Measurements from ENCODE around the gene TMCC2. TPM values are rescaled to one million over a fixed set of nuclear protein-coding genes. Genes with fewer than 3 reads are reported as not detected.

Gene TMCC2
- total RNA-seq, 3 donors from 2014 or later (not counting 1 experiment from before 2014, with no cell fraction given), result 0.93 to 1.5 (median 1.1) TPM

DNA sequence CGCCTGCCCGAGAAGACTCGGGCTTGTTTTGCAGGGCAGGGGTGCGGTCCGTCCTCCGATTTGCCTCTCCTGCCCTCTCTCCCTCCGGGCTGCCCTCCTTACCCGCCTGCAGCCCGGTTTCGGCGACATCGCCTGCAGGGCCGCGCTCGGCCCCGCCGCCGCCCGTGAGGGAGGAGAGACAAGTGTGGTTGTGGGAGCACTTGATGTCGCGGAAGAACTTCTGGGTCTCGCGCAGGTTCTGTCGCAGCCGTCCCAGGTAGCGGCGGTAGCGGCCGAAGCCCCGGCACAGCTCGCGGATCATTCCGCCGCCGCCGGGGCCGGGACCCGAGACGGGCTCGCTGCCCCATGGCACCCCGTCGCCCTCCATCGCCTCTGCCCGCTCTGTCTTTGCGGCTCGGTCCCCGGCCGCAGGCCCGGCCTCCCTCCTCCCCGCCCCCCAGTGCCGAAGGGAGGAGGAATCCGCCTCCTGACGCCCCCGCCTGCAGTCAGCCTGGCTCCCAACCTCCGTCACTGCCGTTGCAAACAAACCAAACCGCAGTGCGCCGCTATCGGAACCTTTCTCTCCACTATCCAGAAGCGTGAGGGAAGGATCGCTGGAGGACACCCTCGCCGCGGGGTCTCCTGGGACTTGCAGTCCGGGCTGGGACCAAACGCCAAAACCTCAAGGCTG is 16.4 kb upstream of the TMCC2 start, which contains the start of gene DSTYK:
Gene DSTYK (minus strand): TSS at position 534 of the 670 bp plus-strand sequence. CDS start 167 bp downstream, at position 367.
- Histone ChIP-seq H3K27ac (ENCODE audit: low read length) (peak within 1 kb of the TSS; percentile 76), H3K9me3 (ENCODE audit: control insufficient read depth, insufficient read depth, low read length) (no peaks in the 10 kb centered on the region), H3K36me3 (ENCODE audit: control insufficient read depth, insufficient read depth, low read length) (no peaks in the 10 kb centered on the region), H3K4me3 (ENCODE audit: low read length) (peak within 1 kb of the TSS; percentile 99), H3K4me1 (ENCODE audit: control insufficient read depth, insufficient read depth, low read length) (peaks cover 12% of the 10 kb centered on the region), H3K27me3 (ENCODE audit: control insufficient read depth, insufficient read depth, low read length) (no peaks in the 10 kb centered on the region)
- Mint-ChIP-seq H3K9me3 (no peaks in the 10 kb centered on the region), H3K4me1 (peaks cover 24 to 35% of the 10 kb centered on the region in 2 donors), H3K4me3 (peak within 1 kb of the TSS; percentile 97), H3K27ac (peak within 1 kb of the TSS; percentile 88 to 97), H3K36me3 (no peaks in the 10 kb centered on the region), H3K27me3 (ENCODE audit: low read depth in 2 of 2) (no peaks in the 10 kb centered on the region)
- ATAC-seq (peak; percentile 87 to 95 (median 90)), DNase-seq (peak; percentile 78 to 95)
- intact Hi-C loops (cut with micrococcal nuclease), result loop anchor here (1.0 to 2.0 kb wide), 3 partner anchors 15 to 101 kb away; partner anchors contain the start of gene TMCC2
- under 1% methylated on average over 65 of the region's 67 CpGs for WGBS (ENCODE audit: insufficient coverage)
- no peak for TF ChIP-seq CTCF (IDR thresholded peaks at IDR 0.05)

DNA sequence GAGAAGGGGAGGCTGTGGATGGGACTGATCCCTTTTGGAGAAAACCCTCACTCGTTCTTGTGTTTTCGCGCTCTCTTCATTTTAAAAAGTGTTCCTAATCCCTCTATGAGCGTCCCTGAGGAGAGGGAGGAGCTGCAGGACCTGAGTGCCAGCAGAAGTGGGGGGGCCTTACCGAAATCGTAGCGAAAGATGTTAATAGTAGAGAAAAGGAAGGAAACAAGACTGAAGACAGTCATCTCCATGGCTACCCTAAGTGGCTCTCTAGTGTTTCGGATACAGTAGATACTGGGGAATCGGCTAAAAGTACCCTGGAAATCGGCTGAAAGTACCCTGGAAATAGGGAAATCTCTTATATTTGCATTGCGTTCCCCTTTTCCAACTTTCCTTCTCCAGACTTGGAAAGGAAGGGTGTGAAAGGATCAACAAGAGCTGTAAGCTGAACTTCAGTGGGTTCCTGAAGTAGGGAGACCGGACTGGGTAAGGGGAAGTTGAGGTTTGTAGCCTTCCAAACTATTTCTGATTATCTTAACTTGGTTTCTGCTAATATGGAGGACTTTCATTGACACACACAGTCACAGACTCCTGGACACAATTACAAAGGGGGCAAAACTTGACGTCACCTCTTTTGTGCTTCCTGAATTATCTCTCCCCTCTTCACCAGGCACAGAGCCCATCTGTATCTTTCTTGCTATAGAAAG is 15.8 kb upstream of the TMCC2 start:
- peak in 2 of 3 donors; percentile 5 to 10 for ATAC-seq
- no peak for TF ChIP-seq CTCF (IDR thresholded peaks at IDR 0.05)
- intact Hi-C loops (cut with micrococcal nuclease), result loop anchor here (1.0 to 2.0 kb wide), 3 partner anchors 15 to 101 kb away; partner anchors contain the start of gene TMCC2
- H3K27ac ChIP-seq (ENCODE audit: low read length), result peak overlapping the region; percentile 76
- no peaks in the 10 kb centered on the region for H3K36me3 ChIP-seq (ENCODE audit: control insufficient read depth, insufficient read depth, low read length)
- Mint-ChIP-seq H3K4me1 (peaks cover 24 to 35% of the 10 kb centered on the region in 2 donors), H3K27me3 (ENCODE audit: low read depth in 2 of 2) (peaks cover 0 to 2% of the 10 kb centered on the region in 2 donors), H3K4me3 (peak overlapping the region; percentile 97), H3K27ac (peak overlapping the region; percentile 88 to 97), H3K36me3 (no peaks in the 10 kb centered on the region), H3K9me3 (no peaks in the 10 kb centered on the region)
- H3K4me1 ChIP-seq (ENCODE audit: control insufficient read depth, insufficient read depth, low read length), result peaks cover 12% of the 10 kb centered on the region
- DNase-seq, result peak in 1 of 2 donors; percentile 12
- H3K9me3 ChIP-seq (ENCODE audit: control insufficient read depth, insufficient read depth, low read length), result no peaks in the 10 kb centered on the region
- WGBS (ENCODE audit: insufficient coverage), result 21% methylated on average over 11 of the region's 13 CpGs
- H3K27me3 ChIP-seq (ENCODE audit: control insufficient read depth, insufficient read depth, low read length), result no peaks in the 10 kb centered on the region
- peak overlapping the region; percentile 99 for H3K4me3 ChIP-seq (ENCODE audit: low read length)

DNA sequence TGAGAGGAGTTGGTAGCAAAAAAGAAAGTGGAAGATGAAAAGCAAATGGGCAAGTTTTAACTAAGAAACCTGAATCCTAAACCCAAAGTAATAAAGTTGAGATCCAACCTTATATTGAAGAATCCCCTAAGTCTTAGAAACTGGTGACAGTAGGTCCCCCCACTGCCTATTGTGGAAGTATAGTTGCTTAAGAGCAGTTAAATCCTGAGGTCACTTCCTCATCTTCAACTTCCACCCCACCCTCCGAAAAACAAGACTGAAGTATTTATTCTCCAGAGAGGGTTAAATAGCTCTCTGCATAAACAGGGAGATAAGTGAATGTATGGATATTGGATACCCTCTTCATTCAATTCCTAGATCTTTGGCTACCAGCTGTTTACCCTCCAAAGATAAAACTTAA is 13.0 kb upstream of the TMCC2 start:
- ATAC-seq, result no peak
- Mint-ChIP-seq H3K4me1 (peaks cover 24 to 27% of the 10 kb centered on the region in 2 donors), H3K36me3 (no peaks in the 10 kb centered on the region), H3K27ac (no peak overlapping the region), H3K9me3 (no peaks in the 10 kb centered on the region), H3K4me3 (no peak overlapping the region), H3K27me3 (ENCODE audit: low read depth in 2 of 2) (peaks cover 3 to 17% of the 10 kb centered on the region in 2 donors)
- intact Hi-C loops (cut with micrococcal nuclease), result no loop called here
- Histone ChIP-seq H3K4me1 (ENCODE audit: control insufficient read depth, insufficient read depth, low read length) (peaks cover 12% of the 10 kb centered on the region), H3K27ac (ENCODE audit: low read length) (no peak overlapping the region), H3K4me3 (ENCODE audit: low read length) (no peak overlapping the region), H3K27me3 (ENCODE audit: control insufficient read depth, insufficient read depth, low read length) (no peaks in the 10 kb centered on the region), H3K9me3 (ENCODE audit: control insufficient read depth, insufficient read depth, low read length) (no peaks in the 10 kb centered on the region), H3K36me3 (ENCODE audit: control insufficient read depth, insufficient read depth, low read length) (no peaks in the 10 kb centered on the region)
- TF ChIP-seq CTCF (IDR thresholded peaks at IDR 0.05), result no peak
- no CpG with 5 or more reads among the region's 1 CpG for WGBS (ENCODE audit: insufficient coverage)
- DNase-seq, result no peak
